ENCODE results near the gene VDAC1. TPM values are rescaled to one million over a fixed set of nuclear protein-coding genes. Genes with fewer than 3 reads are reported as not detected.

The VDAC1 gene
- total RNA-seq, 1 donor from 2014 or later, result 158 TPM

DNA sequence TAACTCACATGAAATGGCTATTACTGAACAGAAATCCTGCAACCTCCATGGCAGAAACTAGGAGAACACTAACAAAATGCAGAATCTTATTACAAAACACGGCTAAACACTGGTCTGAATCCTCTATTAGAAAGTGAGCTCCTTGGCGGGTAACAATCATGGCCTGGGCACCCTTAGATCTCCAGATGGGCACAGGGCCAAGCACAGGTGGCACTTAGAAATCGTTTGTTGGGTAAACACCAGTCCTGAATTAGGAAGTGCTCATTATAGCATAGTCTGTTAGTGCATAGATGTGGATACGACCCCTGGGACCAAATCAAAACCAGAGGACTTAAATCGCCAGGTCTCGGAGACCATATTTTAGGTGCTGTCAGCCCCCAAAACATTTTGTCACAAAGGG lies 14.4 kb downstream of the VDAC1 start:
- no peak for TF ChIP-seq CTCF (IDR thresholded peaks at IDR 0.05)
- Mint-ChIP-seq H3K27me3 (no peaks in the 10 kb centered on the region), H3K4me3 (no peak overlapping the region), H3K9me3 (no peaks in the 10 kb centered on the region), H3K27ac (no peak overlapping the region), H3K4me1 (peaks cover 36% of the 10 kb centered on the region), H3K36me3 (ENCODE audit: low read depth) (peaks cover 57% of the 10 kb centered on the region)
- intact Hi-C loops (cut with micrococcal nuclease), result no loop called here
- POLR2A ChIA-PET, result no interaction called here
- CTCF ChIA-PET, result interaction anchor here (0.9 kb wide), 1 partner anchor 49 kb away, joined by 3 read pairs; no protein-coding TSS in a partner anchor
- DNase-seq (no peak), ATAC-seq (ENCODE audit: low read depth) (no peak)

DNA sequence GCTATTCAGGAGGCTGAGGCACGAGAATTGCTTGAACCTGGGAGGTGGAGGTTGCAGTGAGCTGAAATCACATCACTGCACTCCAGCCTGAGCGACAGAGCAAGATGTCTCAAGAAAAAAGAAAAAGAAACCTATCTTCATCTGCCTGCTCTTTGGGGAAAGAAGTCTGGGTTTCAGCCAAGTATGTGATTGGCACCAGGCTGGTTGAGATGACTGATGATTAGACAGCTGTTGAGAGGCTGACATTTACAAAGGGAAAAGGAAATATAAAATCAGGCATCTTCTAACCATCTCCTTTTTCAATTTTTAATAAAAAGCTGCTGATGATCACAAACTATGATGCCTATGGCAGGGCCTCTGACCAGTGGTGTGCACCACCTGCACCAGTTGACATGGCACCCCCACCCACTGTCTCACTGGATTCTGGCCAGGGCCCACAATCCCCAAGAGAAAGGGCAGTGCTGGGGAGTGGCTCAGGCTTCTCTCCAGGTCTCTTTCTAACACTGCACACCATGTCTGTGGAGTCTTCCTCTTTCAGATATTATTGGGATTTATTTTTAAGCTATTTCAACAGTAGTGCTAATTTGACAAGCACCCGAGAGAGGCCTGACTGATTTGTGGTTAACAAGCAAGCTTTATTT lies 19.1 kb downstream of the VDAC1 start:
- Mint-ChIP-seq H3K27ac (no peak overlapping the region), H3K4me3 (no peak overlapping the region), H3K27me3 (no peaks in the 10 kb centered on the region), H3K36me3 (ENCODE audit: low read depth) (peaks cover 75% of the 10 kb centered on the region), H3K9me3 (no peaks in the 10 kb centered on the region), H3K4me1 (peaks cover 6% of the 10 kb centered on the region)
- ChIA-PET CTCF (interaction anchor here (0.6 kb wide), 1 partner anchor 985 kb away, joined by 5 read pairs; no protein-coding TSS in a partner anchor), POLR2A (no interaction called here)
- no peak for TF ChIP-seq CTCF (IDR thresholded peaks at IDR 0.05)
- intact Hi-C loops (cut with micrococcal nuclease), result no loop called here
- ATAC-seq (ENCODE audit: low read depth), result no peak
- no peak for DNase-seq

GRCh38 chr5:133983674-133984073 lies 21.1 kb downstream of the VDAC1 start:
- no peak overlapping the region for H3K27ac Mint-ChIP-seq
- ChIA-PET POLR2A (interaction anchor here (0.6 kb wide), 1 partner anchor 26 kb away, joined by 4 read pairs; no protein-coding TSS in a partner anchor), CTCF (interaction anchor here (0.7 kb wide), 1 partner anchor 56 kb away, joined by 4 read pairs; no protein-coding TSS in a partner anchor)
- no peaks in the 10 kb centered on the region for H3K27me3 Mint-ChIP-seq
- ATAC-seq (ENCODE audit: low read depth), result no peak
- no peak for TF ChIP-seq CTCF (IDR thresholded peaks at IDR 0.05)
- H3K9me3 Mint-ChIP-seq, result no peaks in the 10 kb centered on the region
- no peak for DNase-seq
- intact Hi-C loops (cut with micrococcal nuclease), result no loop called here
- H3K36me3 Mint-ChIP-seq (ENCODE audit: low read depth), result peaks cover 73% of the 10 kb centered on the region
- H3K4me1 Mint-ChIP-seq, result peaks cover 14% of the 10 kb centered on the region
- no peak overlapping the region for H3K4me3 Mint-ChIP-seq

DNA sequence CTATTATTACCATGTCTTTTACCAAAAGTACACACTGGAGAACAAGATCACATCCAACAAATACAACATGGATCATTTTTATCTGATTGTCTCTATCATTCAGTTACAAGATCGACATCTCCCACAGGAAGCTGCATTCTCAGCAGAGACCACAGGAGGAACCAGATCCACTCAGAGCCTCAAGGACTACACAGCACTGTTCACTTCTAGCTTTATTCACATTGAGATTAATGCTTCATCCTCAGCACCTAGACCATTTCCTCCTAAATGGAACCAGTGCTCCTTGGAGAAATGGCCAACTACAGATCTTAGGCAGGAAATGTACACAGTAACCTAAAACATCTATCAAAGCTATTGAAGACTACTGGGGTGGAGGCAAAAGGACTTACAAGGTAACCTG lies 23.1 kb downstream of the VDAC1 start:
- Mint-ChIP-seq H3K27me3 (no peaks in the 10 kb centered on the region), H3K36me3 (ENCODE audit: low read depth) (peaks cover 66% of the 10 kb centered on the region), H3K4me1 (peaks cover 33% of the 10 kb centered on the region), H3K9me3 (no peaks in the 10 kb centered on the region), H3K27ac (no peak overlapping the region), H3K4me3 (no peak overlapping the region)
- POLR2A ChIA-PET, result interaction anchor here (0.6 to 0.7 kb wide), 2 partner anchors 20 to 870 kb away, joined by 4 to 10 read pairs; no protein-coding TSS in a partner anchor
- DNase-seq (no peak), ATAC-seq (ENCODE audit: low read depth) (no peak)
- CTCF ChIA-PET, result interaction anchor here (0.8 kb wide), 1 partner anchor 17 kb away, joined by 3 read pairs; no protein-coding TSS in a partner anchor
- intact Hi-C loops (cut with micrococcal nuclease), result loop anchor here (2.0 kb wide), 1 partner anchor 429 kb away; no protein-coding TSS in a partner anchor
- TF ChIP-seq CTCF (IDR thresholded peaks at IDR 0.05), result no peak

DNA sequence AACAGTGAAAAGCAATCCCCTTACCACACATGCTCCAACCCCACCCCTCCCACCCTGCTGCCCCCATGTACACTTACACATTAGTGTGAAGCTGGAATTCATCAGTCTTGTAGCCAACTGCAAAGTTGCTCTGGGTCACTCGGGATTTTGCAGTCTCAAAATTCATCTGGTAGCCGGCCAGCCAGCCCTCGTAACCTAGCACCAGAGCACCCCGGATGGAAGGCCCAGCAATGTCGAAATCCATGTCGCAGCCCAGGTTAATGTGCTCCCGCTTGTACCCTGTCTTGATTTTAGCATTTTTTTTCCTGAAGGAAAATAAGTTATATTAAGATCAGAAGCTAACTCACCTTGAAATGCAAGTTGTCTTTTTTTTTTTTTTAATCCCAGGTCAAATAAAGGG lies 24.1 kb downstream of the VDAC1 start:
- CTCF ChIA-PET, result interaction anchor here (1.2 to 3.0 kb wide), 3 partner anchors 11 to 557 kb away, joined by 3 to 20 read pairs (median 11); partner anchors contain the start of gene C5orf15
- H3K27ac Mint-ChIP-seq, result no peak overlapping the region
- no peaks in the 10 kb centered on the region for H3K27me3 Mint-ChIP-seq
- H3K36me3 Mint-ChIP-seq (ENCODE audit: low read depth), result peaks cover 63% of the 10 kb centered on the region
- no peak for DNase-seq
- H3K4me3 Mint-ChIP-seq, result no peak overlapping the region
- peaks cover 29% of the 10 kb centered on the region for H3K4me1 Mint-ChIP-seq
- POLR2A ChIA-PET, result interaction anchor here (0.9 kb wide), 1 partner anchor 105 kb away, joined by 11 read pairs; no protein-coding TSS in a partner anchor
- no peaks in the 10 kb centered on the region for H3K9me3 Mint-ChIP-seq
- intact Hi-C loops (cut with micrococcal nuclease), result loop anchor here (1.0 to 2.0 kb wide), 4 partner anchors 74 to 869 kb away; no protein-coding TSS in a partner anchor
- no peak for TF ChIP-seq CTCF (IDR thresholded peaks at IDR 0.05)
- ATAC-seq (ENCODE audit: low read depth), result no peak

Measured in activated B cell treated with CpG ODN at 0.5 μM for 24 hours (primary cell).